Stimulated activated CD8-positive, alpha-beta memory T cell treated with anti-CD3 and anti-CD28 coated beads, Interleukin-7, amount 100 ng/mL, for 24 hours (primary cell): ENCODE measurements around the gene AGXT.

ENCODE experiments used
- DNase-seq: peaks from one replicate; pipeline ENCODE4 v3.0.0-alpha.2; 2020; ENCODE audit warnings: low read depth

The AGXT gene

GRCh38 chr2:240869956-240870875, 1.6 kb downstream of the AGXT start:
- no peak for DNase-seq

- DNase-seq: no peak
Measured at GRCh38 chr2:240871071-240871958, 2.7 kb downstream of the AGXT start.

- no peak for DNase-seq
Measured at GRCh38 chr2:240872317-240873097, 3.9 kb downstream of the AGXT start.

GRCh38 chr2:240873098-240873788, 4.6 kb downstream of the AGXT start:
- no peak for DNase-seq

GRCh38 chr2:240873805-240874714, 5.4 kb downstream of the AGXT start:
- DNase-seq: no peak

DNA sequence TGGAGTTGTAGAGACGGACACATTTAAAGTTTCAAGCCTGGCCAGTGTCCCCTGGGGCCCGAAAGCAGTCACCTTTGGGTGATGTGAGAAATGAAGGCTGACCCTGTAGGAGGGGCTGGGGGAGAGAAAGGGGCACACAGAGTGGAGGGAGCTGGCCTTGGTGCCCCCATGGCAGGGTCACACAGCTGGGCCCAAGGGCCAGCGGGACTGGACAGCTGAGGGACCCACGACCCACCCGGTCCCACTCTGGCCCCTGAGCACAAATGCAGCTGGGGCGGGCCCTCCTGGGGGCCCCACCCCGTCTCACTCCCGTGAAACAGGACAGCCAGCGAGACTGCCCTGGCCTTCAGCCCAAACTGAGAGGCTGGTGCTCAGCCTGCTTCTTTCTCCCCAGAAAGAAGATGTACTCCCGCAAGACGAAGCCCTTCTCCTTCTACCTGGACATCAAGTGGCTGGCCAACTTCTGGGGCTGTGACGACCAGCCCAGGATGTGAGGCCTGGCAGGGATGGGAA, 6.1 kb downstream of the AGXT start:
- DNase-seq: no peak

DNA sequence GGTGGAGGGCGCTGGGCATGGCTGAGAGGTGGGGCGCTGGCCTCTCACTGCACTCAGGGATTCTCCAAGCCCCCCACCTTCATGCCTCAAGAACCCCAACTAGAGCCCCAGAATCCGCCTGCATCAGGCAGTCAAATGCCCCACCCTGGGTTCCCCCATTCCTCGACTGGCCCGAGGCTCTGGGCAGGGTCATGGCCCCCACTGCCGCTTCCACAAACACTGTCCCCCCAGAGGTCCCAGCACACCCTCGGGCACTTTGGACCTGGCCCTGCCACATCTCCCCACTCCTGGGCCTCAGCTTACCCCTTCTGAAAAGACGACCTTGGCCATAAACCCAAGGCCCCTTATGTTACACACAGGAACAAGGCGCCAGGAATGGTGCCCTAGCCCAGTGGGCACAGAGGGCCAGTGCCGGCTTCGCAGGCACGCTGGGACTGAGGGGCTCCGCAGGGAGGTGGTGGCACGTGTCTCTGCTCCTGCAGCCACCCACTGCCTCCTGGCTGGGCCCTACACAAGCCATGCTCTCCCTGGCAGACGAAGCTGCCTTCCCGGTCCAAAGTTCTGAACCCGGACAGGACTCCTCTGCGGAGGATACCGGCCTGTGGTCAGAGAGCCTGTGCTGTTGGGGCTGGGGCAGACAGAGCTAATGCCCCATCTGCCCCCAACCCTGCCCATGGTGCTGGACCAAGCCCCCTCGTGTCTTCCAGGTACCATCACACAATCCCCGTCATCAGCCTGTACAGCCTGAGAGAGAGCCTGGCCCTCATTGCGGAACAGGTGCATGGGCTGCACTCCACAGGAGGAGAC, 6.8 kb downstream of the AGXT start:
- no peak for DNase-seq

GRCh38 chr2:240876035-240876474, 7.4 kb downstream of the AGXT start:
- DNase-seq: no peak

- no peak for DNase-seq
Measured at GRCh38 chr2:240876475-240877251, 8.0 kb downstream of the AGXT start.

DNA sequence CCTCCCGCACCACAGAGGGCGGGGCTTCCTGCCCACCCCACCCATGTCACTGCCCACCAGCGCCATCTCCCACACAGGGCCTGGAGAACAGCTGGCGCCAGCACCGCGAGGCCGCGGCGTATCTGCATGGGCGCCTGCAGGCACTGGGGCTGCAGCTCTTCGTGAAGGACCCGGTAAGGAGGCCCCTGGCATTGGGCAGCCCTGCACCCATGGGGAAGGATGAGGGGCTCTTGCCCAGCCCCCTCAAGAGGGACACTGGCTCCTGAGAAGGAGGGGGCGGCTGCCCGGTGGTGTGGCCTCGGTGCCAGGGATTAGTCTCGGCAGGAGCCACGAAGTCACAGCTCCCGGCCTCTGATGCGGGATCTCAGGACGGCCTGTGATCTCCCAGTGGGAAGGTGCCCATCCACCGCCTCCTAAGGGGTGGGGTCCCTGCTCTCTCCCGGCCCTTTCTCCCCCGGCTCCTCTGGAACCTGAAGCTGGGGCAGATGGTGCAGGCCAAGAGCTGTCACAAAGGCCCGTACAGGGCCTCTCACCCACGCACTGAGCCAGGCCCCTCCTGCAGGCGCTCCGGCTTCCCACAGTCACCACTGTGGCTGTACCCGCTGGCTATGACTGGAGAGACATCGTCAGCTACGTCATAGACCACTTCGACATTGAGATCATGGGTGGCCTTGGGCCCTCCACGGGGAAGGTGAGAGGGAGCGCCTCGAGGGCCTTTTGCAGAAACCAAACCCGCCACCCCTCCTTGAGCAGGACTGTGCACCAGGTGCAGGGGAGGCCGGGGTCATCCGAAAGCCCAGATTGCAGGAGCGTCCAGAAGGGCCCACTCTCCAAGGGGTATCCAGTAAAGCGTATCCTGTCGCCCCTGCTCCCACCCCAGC, 9.1 kb downstream of the AGXT start:
- DNase-seq: no peak

DNA sequence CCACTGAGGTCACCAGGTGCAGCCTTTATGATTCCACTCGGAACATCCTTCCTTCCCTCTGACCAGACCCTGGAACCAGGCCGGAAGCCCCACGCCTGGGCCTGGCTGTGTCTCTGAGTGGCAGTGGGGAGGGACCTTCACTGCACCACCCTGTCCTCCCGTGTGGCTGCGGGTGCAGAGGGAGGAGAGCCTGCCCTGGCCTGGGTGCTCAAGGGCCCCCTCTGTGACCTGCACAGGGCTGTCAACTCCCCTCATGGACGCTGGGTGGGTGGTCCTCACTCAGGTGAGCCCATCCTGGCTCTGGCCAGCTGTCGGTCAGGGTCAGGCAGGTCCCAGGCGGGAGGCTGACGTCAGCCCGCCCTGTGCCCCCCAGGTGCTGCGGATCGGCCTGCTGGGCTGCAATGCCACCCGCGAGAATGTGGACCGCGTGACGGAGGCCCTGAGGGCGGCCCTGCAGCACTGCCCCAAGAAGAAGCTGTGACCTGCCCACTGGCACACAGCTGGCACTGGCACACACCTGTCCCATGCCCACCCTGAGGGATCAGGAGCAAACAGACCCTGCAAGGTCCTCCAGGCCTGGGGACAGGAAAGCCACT, 9.8 kb downstream of the AGXT start:
- DNase-seq: no peak

- no peak for DNase-seq
Measured at GRCh38 chr2:240879105-240879504, 10.5 kb downstream of the AGXT start.

DNA sequence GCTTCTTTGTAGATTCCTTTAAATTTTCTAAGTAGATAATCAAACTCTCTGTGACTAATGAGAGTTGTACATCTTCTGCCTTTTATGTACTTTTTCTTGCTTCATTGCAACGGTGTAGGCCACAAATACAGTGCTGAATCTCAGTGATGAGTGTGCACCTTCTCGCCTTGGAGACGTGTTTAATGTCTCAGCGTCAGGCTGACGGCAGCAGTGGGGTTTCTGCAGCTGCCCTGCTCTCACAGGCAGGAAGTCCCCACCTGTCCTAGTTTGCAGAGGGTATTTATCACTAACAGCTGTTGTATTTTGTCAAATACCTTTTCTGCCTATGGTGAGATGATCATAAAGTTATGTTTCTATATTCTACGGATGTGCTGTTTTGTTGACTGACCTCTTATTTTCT, 13.3 kb downstream of the AGXT start:
- no peak for DNase-seq

GRCh38 chr2:240884221-240884620, 15.6 kb downstream of the AGXT start:
- no peak for DNase-seq

DNA sequence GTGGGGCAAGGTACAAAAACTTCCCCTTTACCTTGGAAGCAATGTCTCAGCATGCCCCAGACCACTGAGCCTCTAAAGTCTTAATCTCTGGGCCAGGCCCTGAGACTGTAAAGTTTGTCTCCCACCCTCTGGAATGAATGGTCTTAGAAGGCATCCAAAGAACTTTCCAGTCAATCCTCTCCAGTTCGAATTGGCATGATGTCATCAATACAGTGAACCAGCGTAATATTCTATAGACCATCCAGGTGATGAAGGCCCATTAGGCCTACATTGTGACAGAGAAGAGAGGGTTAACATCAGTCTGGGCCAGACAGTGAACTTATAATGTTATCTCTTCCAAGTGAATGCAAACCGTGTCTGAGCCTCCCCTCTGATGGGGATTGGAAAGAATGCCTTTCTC, 16.1 kb downstream of the AGXT start:
- no peak for DNase-seq

DNA sequence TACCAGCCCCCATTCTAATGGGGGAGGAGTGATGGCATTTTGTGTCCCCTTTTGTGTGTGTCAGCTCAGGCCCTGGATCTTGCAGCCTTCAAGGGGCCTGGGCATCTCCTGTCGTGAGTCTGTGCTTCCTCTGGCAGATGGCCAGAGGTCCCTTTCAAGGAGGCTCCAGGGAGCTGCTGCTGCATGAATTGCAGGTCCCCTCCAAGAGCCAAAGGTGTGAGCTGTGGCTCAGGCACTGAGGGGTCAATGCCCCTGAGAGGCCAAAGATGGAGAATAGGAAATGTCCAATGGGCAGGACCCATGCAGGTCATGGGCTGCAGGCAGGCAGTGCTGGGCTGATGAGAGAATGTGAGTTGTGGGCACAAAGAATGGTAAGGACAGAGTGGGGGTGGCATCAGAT, 16.9 kb downstream of the AGXT start:
- DNase-seq: no peak

DNA sequence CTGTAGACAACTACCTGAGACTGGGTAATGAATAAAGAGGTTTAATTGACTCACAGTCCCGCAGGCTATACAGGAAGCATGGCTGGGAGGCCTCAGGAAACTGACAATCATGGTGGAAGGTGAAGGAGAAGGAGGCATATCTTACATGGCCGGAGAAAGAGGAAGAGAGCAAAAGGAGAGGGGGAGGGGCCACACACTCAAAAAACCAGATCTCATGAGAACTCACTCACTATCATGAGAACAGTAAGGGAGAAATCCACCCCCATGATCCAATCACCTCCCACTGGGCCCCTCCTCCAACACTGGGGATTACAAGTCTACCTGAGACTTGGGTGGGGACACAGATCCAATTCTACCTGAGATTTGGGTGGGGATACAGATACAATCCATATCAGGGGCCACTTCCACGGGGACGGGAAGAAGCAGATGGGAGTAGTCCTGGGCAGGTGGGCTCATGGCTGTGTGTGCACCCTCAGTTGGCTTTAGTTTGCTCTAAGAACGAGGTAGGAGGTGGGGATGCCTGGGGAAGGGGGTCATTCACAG, 17.5 kb downstream of the AGXT start:
- DNase-seq: no peak
